HepG2 (cell line): ENCODE results near the gene MPZL3. TPM values are rescaled to one million over a fixed set of nuclear protein-coding genes. Genes with fewer than 3 reads are reported as not detected.
A peak's percentile ranks its signal among the peaks of the same experiment; 100 is the strongest.

ENCODE experiments used
- DRAP1 ChIP-seq: IDR thresholded peaks from 2 replicates; pipeline ENCODE4 v1.6.1; 2016; ENCODE audit warnings: missing genetic modification reagents, missing compliant biosample characterization
- GTF3A ChIP-seq: sonication (generic); formaldehyde crosslinking; conservative IDR thresholded peaks from 2 replicates; pipeline ENCODE4 v1.4.0; 2020; ENCODE audit warnings: mild to moderate bottlenecking, missing genetic modification reagents
- HDAC2 ChIP-seq: sonication (generic); formaldehyde crosslinking; IDR thresholded peaks from 2 replicates; pipeline ENCODE4 v1.4.0; 2020; ENCODE audit warnings: missing genetic modification reagents
- HNF4G ChIP-seq, 2 experiments: sonication (generic) in 1 of 2; formaldehyde crosslinking in 1 of 2; IDR thresholded peaks; 2 replicates each; pipeline versions ENCODE4 v1.4.0 to v1.6.1; 2011 to 2020; ENCODE audit warnings: borderline replicate concordance in 2 of 2, low read depth in 2 of 2, mild to moderate bottlenecking in 2 of 2, low read length in 1 of 2, missing genetic modification reagents in 1 of 2, moderate library complexity in 1 of 2
- IRF9 ChIP-seq: sonication (generic); formaldehyde crosslinking; IDR thresholded peaks from 2 replicates; pipeline ENCODE4 v1.8.0; 2022; ENCODE audit warnings: missing genetic modification reagents, mild to moderate bottlenecking, borderline replicate concordance
- JUND ChIP-seq: sonication (generic); formaldehyde crosslinking; IDR thresholded peaks from 2 replicates; pipeline ENCODE4 v1.8.0; 2022; ENCODE audit warnings: mild to moderate bottlenecking, missing genetic modification reagents
- KAT8 ChIP-seq: IDR thresholded peaks from 2 replicates; pipeline ENCODE4 v1.6.1; 2016; ENCODE audit warnings: missing genetic modification reagents, missing compliant biosample characterization
- POLR2AphosphoS2 ChIP-seq: IDR thresholded peaks from 2 replicates; pipeline ENCODE4 v1.6.1; 2011; ENCODE audit warnings: low read depth, low read length, improper control_type of control experiment
- RARG ChIP-seq: sonication (generic); formaldehyde crosslinking; IDR thresholded peaks from 2 replicates; pipeline ENCODE4 v1.4.0; 2020; ENCODE audit warnings: low read depth, mild to moderate bottlenecking, missing genetic modification reagents
- SOX5 ChIP-seq: IDR thresholded peaks from 2 replicates; pipeline ENCODE4 v1.6.1; 2016; ENCODE audit warnings: borderline replicate concordance
- TBX2 ChIP-seq: sonication (generic); formaldehyde crosslinking; IDR thresholded peaks from 2 replicates; pipeline ENCODE4 v1.5.0; 2020; ENCODE audit warnings: missing genetic modification reagents, mild to moderate bottlenecking, borderline replicate concordance
- YY1 ChIP-seq: IDR thresholded peaks from 2 replicates; pipeline ENCODE4 v1.6.1; 2011; ENCODE audit warnings: low read length, low read depth, moderate library complexity, mild to moderate bottlenecking; ENCODE audit not compliant: insufficient read depth, insufficient replicate concordance
- ZBTB25 ChIP-seq: IDR thresholded peaks from 2 replicates; pipeline ENCODE4 v1.6.1; 2018; ENCODE audit warnings: missing genetic modification reagents
- ZFP37 ChIP-seq: sonication (generic); formaldehyde crosslinking; IDR thresholded peaks from 2 replicates; pipeline ENCODE4 v1.4.0; 2020; ENCODE audit warnings: missing genetic modification reagents, borderline replicate concordance
- ZNF354B ChIP-seq: sonication (generic); formaldehyde crosslinking; IDR thresholded peaks from 2 replicates; pipeline ENCODE4 v1.8.0; 2022; ENCODE audit warnings: mild to moderate bottlenecking, missing genetic modification reagents
- ZNF431 ChIP-seq: sonication (generic); formaldehyde crosslinking; IDR thresholded peaks from 2 replicates; pipeline ENCODE4 v1.9.0; 2022; ENCODE audit warnings: missing genetic modification reagents, low read depth, mild to moderate bottlenecking, borderline replicate concordance
- ZNF556 ChIP-seq: sonication (generic); formaldehyde crosslinking; IDR thresholded peaks from 2 replicates; pipeline ENCODE4 v1.4.0; 2020; ENCODE audit warnings: mild to moderate bottlenecking, missing genetic modification reagents, borderline replicate concordance
- ZNF605 ChIP-seq: sonication (generic); formaldehyde crosslinking; IDR thresholded peaks from 2 replicates; pipeline ENCODE4 v1.8.0; 2022; ENCODE audit warnings: mild to moderate bottlenecking, missing genetic modification reagents
- ZNF777 ChIP-seq: sonication (generic); formaldehyde crosslinking; IDR thresholded peaks from 2 replicates; pipeline ENCODE4 v1.4.0; 2020; ENCODE audit warnings: missing genetic modification reagents
- polyA plus RNA-seq, 8 experiments: library from polyadenylated mRNA; depleted of rRNA in 3 of 8; stranded (reverse) in 7 of 8; unstranded in 1 of 8; fragments of >200 nt; fragmentation: Illumina TruSeq in 4 of 8; extraction: Trizol in 4 of 8; gene quantifications; 2 replicates each; pipeline versions ENCODE4 v1.2.1 to v1.2.3, GENCODE V29; 2011 to 2016; ENCODE audit warnings: low read depth in 4 of 8, missing spikeins in 1 of 8, mixed read lengths in 1 of 8; ENCODE audit not compliant: insufficient read depth in 1 of 8
- total RNA-seq, 5 experiments: library from RNA; depleted of rRNA; stranded (reverse); fragments of >200 nt; fragmentation: Illumina TruSeq; extraction: Trizol; gene quantifications; 2 replicates each; pipeline ENCODE4 v1.2.3, GENCODE V29; 2016; ENCODE audit warnings: low read depth in 1 of 5
- TF ChIP-seq, protein P1 (sequence below): sonication (generic); formaldehyde crosslinking; IDR thresholded peaks from 2 replicates; pipeline ENCODE4 v1.4.0; 2020; ENCODE audit warnings: mild to moderate bottlenecking, missing genetic modification reagents
- TF ChIP-seq, protein P2 (sequence below): sonication (generic); formaldehyde crosslinking; IDR thresholded peaks from 2 replicates; pipeline ENCODE4 v1.5.1; 2020; ENCODE audit warnings: missing genetic modification reagents, mild to moderate bottlenecking, borderline replicate concordance

Gene MPZL3
- total and polyA plus RNA-seq, 2 of the 13 experiments (the other 11 are each of a cell fraction or from before 2014, with no cell fraction given): 5.3 to 9.3 TPM

DNA sequence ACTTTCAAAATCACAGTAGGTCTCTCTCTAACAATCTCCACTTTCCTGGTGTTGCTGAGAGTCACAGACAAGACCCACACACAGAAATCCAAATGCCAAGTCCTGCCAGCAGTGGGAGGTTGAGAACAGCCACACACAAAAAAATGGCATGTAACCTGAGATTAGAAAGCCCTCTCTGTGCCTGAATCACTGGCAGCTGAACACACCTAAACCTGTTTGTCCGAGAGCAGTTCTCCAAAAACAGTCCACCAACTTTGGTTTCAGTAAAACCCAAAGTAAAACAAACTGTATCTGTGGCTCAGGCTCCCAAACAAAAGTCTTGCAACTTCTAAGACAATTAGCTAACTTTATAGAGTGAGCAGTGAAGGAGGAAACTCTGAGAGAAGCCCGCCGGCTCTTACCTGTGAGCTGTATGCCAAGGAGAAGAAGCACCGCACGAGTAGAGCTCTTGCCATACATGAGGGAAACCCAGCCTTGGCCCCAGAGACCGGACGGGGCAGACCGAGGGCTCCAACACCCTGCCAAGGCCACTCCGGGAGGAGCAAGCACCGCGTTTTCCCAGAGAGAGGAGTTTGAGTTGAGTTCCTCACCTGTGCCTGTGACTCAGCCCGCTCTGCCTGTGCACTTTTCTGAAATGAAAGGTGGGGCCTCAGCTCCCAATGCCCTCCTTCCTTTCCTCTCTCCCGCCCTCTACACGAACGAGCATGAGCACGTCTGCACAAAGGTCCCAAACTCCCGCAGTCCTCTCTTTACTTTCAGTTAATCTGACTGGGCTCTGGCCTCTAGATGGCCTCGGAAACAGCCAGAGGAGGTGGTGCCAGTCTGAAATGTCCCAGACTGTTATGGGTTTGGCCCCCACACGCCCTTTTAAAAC lies 11.8 kb upstream of the MPZL3 start, which contains the start of gene MPZL2 (continued):
- TF ChIP-seq RARG (CRISPR knock-in tag): no peak
- TF ChIP-seq YY1: peak; percentile 31
- no peak for TF ChIP-seq POLR2AphosphoS2
- no peak for TF ChIP-seq ZNF556 (CRISPR knock-in tag)
- 0 out of 2 replicates have a peak, but pooled peaks have one; percentile 23 for TF ChIP-seq IRF9
- TF ChIP-seq SOX5 (CRISPR knock-in tag): peak; percentile 42; the same call in 1 of the 2 replicates
- peak; percentile 65 for TF ChIP-seq TBX2 (CRISPR knock-in tag)
- TF ChIP-seq ZNF431 (CRISPR knock-in tag): peak; percentile 99
- no peak for TF ChIP-seq ZBTB25 (CRISPR knock-in tag)
- peak; percentile 62; the same call in 1 of the 2 replicates for TF ChIP-seq HDAC2
- no peak for TF ChIP-seq GTF3A (CRISPR knock-in tag)
- TF ChIP-seq HNF4G (IDR thresholded peaks at IDR 0.05; ENCODE audit: borderline replicate concordance, low read depth, low read length): 0 out of 2 replicates have a peak, but pooled peaks have one; percentile 14
- no peak; the same call in 1 of the 2 replicates for TF ChIP-seq HNF4G (CRISPR knock-in tag; IDR thresholded peaks at IDR 0.05; ENCODE audit: borderline replicate concordance, low read depth)
- TF ChIP-seq ZNF777 (CRISPR knock-in tag): peak; percentile 31
- TF ChIP-seq, protein P1, sequence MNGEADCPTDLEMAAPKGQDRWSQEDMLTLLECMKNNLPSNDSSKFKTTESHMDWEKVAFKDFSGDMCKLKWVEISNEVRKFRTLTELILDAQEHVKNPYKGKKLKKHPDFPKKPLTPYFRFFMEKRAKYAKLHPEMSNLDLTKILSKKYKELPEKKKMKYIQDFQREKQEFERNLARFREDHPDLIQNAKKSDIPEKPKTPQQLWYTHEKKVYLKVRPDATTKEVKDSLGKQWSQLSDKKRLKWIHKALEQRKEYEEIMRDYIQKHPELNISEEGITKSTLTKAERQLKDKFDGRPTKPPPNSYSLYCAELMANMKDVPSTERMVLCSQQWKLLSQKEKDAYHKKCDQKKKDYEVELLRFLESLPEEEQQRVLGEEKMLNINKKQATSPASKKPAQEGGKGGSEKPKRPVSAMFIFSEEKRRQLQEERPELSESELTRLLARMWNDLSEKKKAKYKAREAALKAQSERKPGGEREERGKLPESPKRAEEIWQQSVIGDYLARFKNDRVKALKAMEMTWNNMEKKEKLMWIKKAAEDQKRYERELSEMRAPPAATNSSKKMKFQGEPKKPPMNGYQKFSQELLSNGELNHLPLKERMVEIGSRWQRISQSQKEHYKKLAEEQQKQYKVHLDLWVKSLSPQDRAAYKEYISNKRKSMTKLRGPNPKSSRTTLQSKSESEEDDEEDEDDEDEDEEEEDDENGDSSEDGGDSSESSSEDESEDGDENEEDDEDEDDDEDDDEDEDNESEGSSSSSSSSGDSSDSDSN (CRISPR knock-in tag): peak; percentile 52
- TF ChIP-seq, protein P2, sequence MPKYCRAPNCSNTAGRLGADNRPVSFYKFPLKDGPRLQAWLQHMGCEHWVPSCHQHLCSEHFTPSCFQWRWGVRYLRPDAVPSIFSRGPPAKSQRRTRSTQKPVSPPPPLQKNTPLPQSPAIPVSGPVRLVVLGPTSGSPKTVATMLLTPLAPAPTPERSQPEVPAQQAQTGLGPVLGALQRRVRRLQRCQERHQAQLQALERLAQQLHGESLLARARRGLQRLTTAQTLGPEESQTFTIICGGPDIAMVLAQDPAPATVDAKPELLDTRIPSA (CRISPR knock-in tag): no peak
- 0 out of 2 replicates have a peak, but pooled peaks have one; percentile 45 for TF ChIP-seq JUND (CRISPR knock-in tag)
- TF ChIP-seq KAT8: peak; percentile 55; the same call in 1 of the 2 replicates
- 0 out of 2 replicates have a peak, but pooled peaks have one; percentile 43 for TF ChIP-seq ZNF605 (CRISPR knock-in tag)
- 0 out of 2 replicates have a peak, but pooled peaks have one; percentile 7 for TF ChIP-seq ZFP37 (CRISPR knock-in tag)
- no peak for TF ChIP-seq ZNF354B
- peak; percentile 68 for TF ChIP-seq DRAP1 (CRISPR knock-in tag)
